Loucy (cell line): Measurements from ENCODE around the gene ZNF716.

Source experiments
- EZH2phosphoT487 ChIP-seq: fragments of 200-600 bp; IDR thresholded peaks from 2 replicates; pipeline ENCODE4 v1.6.1; 2018; ENCODE audit warnings: antibody characterized with exemption, mild to moderate bottlenecking, moderate library complexity, borderline replicate concordance
- TF ChIP-seq, protein P1 (sequence below): fragments of 200-600 bp; sonication (generic); conservative IDR thresholded peaks from 2 replicates; pipeline ENCODE4 v1.5.1; 2014; ENCODE audit warnings: mild to moderate bottlenecking, antibody characterized with exemption, low read length

DNA sequence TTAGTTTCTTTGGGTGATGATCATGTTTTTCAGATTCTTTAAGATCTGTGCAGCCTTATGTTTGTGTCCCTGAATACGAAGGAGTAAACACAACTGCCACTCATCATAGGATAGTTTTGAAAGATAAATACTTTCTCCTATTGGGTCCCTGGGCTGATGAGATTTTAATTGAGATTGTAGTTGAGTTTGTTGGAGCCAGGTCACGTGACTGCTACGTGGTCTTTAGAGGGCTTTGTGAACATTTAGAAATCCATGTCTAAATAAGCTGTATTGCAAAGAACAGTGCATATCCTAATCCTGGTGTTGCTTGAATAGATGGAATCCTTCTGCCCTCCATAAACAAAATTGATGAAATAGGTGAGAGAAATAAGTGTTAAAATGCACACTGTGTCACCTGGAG lies 17.4 kb upstream of the ZNF716 start:
- no peak for TF ChIP-seq EZH2phosphoT487
- TF ChIP-seq, protein P1, sequence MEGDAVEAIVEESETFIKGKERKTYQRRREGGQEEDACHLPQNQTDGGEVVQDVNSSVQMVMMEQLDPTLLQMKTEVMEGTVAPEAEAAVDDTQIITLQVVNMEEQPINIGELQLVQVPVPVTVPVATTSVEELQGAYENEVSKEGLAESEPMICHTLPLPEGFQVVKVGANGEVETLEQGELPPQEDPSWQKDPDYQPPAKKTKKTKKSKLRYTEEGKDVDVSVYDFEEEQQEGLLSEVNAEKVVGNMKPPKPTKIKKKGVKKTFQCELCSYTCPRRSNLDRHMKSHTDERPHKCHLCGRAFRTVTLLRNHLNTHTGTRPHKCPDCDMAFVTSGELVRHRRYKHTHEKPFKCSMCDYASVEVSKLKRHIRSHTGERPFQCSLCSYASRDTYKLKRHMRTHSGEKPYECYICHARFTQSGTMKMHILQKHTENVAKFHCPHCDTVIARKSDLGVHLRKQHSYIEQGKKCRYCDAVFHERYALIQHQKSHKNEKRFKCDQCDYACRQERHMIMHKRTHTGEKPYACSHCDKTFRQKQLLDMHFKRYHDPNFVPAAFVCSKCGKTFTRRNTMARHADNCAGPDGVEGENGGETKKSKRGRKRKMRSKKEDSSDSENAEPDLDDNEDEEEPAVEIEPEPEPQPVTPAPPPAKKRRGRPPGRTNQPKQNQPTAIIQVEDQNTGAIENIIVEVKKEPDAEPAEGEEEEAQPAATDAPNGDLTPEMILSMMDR = no peak
